HUES64 (cell line): ENCODE measurements around the gene ZNF330.

Experiments
- H3K27ac ChIP-seq: 2 replicates; pipeline ENCODE4 v1.7.0; 2013; ENCODE audit warnings: low read depth, low read length, inconsistent platforms
- H3K27me3 ChIP-seq: 2 replicates; pipeline ENCODE4 v1.6.1; 2013; ENCODE audit warnings: mild to moderate bottlenecking, low read length; ENCODE audit not compliant: insufficient read depth
- H3K36me3 ChIP-seq: 2 replicates; pipeline ENCODE4 v1.6.1; 2013; ENCODE audit warnings: mild to moderate bottlenecking, low read length; ENCODE audit not compliant: insufficient read depth
- H3K4me1 ChIP-seq: 2 replicates; pipeline ENCODE4 v1.6.1; 2013; ENCODE audit warnings: mild to moderate bottlenecking, low read length, moderate library complexity; ENCODE audit not compliant: insufficient read depth
- H3K4me3 ChIP-seq: 2 replicates; pipeline ENCODE4 v1.5.1; 2013; ENCODE audit warnings: mild to moderate bottlenecking, low read length, moderate library complexity
- H3K9ac ChIP-seq: 2 replicates; pipeline ENCODE4 v1.6.1; 2013; ENCODE audit warnings: mild to moderate bottlenecking, low read depth, low read length
- H3K9me3 ChIP-seq: 2 replicates; pipeline ENCODE4 v1.6.1; 2013; ENCODE audit warnings: low read depth, low read length; ENCODE audit not compliant: insufficient read depth
- whole genome bisulfite sequencing: fragments of 150-250, 120-280 bp; methylation state at CpG from one replicate; pipeline ENCODE4 v1.1.7; 2013; ENCODE audit warnings: missing lambda C conversion rate; 5-methylcytosine and 5-hydroxymethylcytosine counted together

The ZNF330 gene

DNA sequence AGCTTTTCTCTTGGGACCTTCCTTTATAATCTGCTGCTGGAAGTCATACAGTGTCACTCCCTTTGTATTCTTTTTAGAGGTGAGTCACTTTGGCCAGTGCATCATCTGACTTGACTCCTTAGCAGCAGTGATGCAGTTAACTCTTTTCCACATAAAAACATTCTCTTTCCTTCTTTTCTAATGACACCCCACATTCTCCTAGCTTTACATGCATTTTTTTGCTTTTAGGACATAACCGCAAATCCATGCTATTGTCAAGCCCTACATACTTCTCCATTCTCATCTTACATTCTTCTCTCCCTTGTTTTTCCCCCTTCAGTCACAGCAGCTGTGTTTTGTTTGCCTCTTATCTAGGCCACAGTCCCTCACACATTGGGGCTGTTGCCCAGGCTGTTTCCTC lies 55.1 kb downstream of the ZNF330 start:
- no peaks in the 10 kb centered on the region for H3K9me3 ChIP-seq
- H3K27ac ChIP-seq: no peak overlapping the region
- 89% methylated on average over 1 of the region's 1 CpG for WGBS
- H3K27me3 ChIP-seq: no peaks in the 10 kb centered on the region
- H3K4me3 ChIP-seq: no peak overlapping the region
- H3K9ac ChIP-seq: no peak overlapping the region
- H3K36me3 ChIP-seq: no peaks in the 10 kb centered on the region
- no peaks in the 10 kb centered on the region for H3K4me1 ChIP-seq

DNA sequence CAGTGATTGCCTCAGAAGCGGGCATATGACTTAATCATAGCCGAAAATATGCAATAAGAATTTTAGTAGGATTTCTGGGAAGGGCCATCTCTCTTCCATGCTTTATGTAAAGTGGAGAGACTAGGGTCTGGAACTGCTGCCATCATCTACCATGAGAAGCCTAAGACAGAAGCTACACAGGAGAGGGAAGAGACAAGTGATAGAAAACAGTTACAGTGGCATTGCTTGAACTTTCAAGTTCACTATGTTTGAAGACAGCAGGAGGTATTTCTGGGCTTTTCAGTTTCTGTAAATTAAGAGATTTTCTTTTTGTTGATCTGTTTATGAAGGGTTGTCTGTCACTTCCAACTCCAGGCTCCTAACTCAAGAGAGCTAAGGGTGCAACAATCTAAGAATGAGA lies 62.5 kb downstream of the ZNF330 start:
- no peaks in the 10 kb centered on the region for H3K27me3 ChIP-seq
- no peaks in the 10 kb centered on the region for H3K9me3 ChIP-seq
- H3K4me1 ChIP-seq: no peaks in the 10 kb centered on the region
- H3K4me3 ChIP-seq: no peak overlapping the region
- WGBS: 95% methylated on average over 2 of the region's 2 CpGs
- no peak overlapping the region for H3K27ac ChIP-seq
- no peak overlapping the region for H3K9ac ChIP-seq
- H3K36me3 ChIP-seq: no peaks in the 10 kb centered on the region

DNA sequence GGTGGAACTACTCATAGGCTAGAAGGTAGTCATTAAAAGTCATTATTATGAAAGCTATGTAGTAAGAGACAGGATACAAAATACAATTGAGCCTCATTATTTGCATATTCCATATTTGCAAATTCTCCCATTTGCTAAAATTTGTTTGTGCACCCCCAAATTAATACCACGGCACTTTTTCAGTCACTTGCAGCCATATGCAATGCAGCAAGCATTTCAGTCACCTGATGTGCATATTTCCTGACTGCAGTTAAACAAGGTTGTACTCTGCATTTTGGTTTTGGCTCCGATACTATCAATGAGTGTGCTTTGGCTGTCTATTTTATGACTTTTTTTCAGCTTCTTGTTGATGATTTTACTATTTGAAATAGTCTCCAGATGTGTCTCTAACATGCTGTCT lies 62.9 kb downstream of the ZNF330 start:
- no peak overlapping the region for H3K4me3 ChIP-seq
- H3K9ac ChIP-seq: no peak overlapping the region
- H3K27me3 ChIP-seq: no peaks in the 10 kb centered on the region
- WGBS: 98% methylated on average over 2 of the region's 2 CpGs
- H3K36me3 ChIP-seq: no peaks in the 10 kb centered on the region
- H3K9me3 ChIP-seq: no peaks in the 10 kb centered on the region
- no peak overlapping the region for H3K27ac ChIP-seq
- H3K4me1 ChIP-seq: no peaks in the 10 kb centered on the region
